Vagina (tissue), 2 donors: ENCODE measurements around the gene TIMM44.

Experiments used
- POLR2A ChIP-seq, 2 donors: fragments of 450-650 bp; IDR thresholded peaks; one replicate each; pipeline ENCODE4 v1.6.1; 2017; ENCODE audit warnings: antibody characterized with exemption in 2 of 2, mild to moderate bottlenecking in 2 of 2, moderate library complexity in 2 of 2
- POLR2AphosphoS5 ChIP-seq, 2 donors: sonication (generic); formaldehyde crosslinking; IDR thresholded peaks; one replicate each; pipeline ENCODE4 v1.9.0; 2017; ENCODE audit warnings: antibody characterized with exemption in 2 of 2, mild to moderate bottlenecking in 2 of 2, low read depth in 1 of 2; ENCODE audit not compliant: insufficient read depth in 1 of 2
- TF ChIP-seq, protein P1 (sequence below), 3 experiments: fragments of 450-650 bp in 2 of 3; fragments of 200-600 bp in 1 of 3; sonication (generic) in 1 of 3; IDR thresholded peaks; one replicate each; pipeline ENCODE4 v1.5.1; 2017 to 2019; ENCODE audit warnings: antibody characterized with exemption in 3 of 3, mild to moderate bottlenecking in 2 of 3, moderate library complexity in 2 of 3

DNA sequence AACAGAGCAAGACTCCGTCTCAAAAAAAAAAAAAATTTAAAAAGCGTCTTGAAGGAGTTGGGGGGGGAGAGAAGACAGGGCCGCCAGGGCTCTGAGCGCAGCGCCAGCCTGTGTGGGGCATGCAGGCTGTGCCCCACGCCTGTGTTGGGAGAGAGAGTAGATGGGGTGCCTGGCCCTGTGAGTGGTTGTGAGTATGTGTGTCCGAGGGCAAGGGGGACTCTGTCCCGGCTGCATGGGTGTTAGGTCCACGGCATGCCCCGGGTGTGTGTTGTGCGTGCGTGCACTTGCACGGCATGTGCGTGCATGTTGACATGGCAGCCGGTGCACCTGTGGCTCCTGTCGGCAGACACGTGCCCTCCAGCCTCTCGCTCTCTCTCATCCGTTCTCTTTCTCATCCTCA, 36.3 kb downstream of the TIMM44 start:
- TF ChIP-seq, protein P1, sequence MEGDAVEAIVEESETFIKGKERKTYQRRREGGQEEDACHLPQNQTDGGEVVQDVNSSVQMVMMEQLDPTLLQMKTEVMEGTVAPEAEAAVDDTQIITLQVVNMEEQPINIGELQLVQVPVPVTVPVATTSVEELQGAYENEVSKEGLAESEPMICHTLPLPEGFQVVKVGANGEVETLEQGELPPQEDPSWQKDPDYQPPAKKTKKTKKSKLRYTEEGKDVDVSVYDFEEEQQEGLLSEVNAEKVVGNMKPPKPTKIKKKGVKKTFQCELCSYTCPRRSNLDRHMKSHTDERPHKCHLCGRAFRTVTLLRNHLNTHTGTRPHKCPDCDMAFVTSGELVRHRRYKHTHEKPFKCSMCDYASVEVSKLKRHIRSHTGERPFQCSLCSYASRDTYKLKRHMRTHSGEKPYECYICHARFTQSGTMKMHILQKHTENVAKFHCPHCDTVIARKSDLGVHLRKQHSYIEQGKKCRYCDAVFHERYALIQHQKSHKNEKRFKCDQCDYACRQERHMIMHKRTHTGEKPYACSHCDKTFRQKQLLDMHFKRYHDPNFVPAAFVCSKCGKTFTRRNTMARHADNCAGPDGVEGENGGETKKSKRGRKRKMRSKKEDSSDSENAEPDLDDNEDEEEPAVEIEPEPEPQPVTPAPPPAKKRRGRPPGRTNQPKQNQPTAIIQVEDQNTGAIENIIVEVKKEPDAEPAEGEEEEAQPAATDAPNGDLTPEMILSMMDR (IDR thresholded peaks at IDR 0.05): no peak
- TF ChIP-seq POLR2A (IDR thresholded peaks at IDR 0.05) (no peak), POLR2AphosphoS5 (IDR thresholded peaks at IDR 0.05; ENCODE audit: insufficient read depth in 1 of 2, low read depth in 1 of 2) (no peak)
